ENCODE data around the gene RBSN.

The RBSN gene

DNA sequence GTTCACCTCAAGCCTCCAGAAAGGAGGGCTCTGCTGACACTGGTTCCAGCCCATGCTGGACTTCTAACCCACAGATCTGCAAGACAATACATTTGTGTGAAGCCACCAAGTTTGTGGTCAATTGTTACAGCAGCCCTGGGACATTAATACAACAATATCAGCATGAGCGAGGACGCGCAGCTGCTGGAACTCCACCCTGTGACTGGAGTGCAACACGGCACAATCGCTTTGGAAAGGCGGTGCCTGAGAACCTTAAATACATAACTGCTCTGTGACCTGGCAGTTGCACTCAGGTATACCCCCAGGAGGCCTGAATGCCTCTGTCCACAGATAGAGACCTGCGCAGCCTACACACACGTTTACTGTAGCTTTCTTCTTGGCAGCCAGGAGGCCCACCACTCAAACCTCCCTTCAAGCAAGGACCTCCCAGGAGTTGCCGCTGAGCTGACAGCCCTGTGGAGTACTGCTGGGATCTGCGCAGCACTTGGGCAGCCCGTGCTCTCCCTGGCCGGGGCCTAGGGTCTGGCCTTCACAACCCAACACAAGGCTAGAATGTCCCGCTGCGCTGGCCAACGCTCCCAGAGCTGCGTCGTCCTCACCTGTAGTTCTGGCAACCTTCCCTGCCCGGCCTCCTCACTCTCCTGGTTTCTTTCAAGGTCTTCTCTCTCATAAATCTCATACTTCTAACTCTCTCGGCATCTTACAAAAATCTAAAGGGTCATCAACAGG, 42.1 kb downstream of the RBSN start:
- ATAC-seq = no peak
- no peak for TF ChIP-seq CSRNP3 (CRISPR knock-in tag; IDR thresholded peaks at IDR 0.05)
- TF ChIP-seq PATZ1 (CRISPR knock-in tag; IDR thresholded peaks at IDR 0.05; ENCODE audit: borderline replicate concordance) = no peak
- no peak for TF ChIP-seq RARB (CRISPR knock-in tag; IDR thresholded peaks at IDR 0.05)
- no peak for TF ChIP-seq ZC3H10 (CRISPR knock-in tag; IDR thresholded peaks at IDR 0.05)
- TF ChIP-seq GLIS3 (CRISPR knock-in tag; IDR thresholded peaks at IDR 0.05) = no peak

- ATAC-seq = no peak
- TF ChIP-seq ARNTL (CRISPR knock-in tag; IDR thresholded peaks at IDR 0.05; ENCODE audit: borderline replicate concordance, low read depth) (no peak), CREB5 (CRISPR knock-in tag; IDR thresholded peaks at IDR 0.05; ENCODE audit: low read depth) (no peak)
Observed at GRCh38 chr3:15055019-15055557, 43.9 kb downstream of the RBSN start.

DNA sequence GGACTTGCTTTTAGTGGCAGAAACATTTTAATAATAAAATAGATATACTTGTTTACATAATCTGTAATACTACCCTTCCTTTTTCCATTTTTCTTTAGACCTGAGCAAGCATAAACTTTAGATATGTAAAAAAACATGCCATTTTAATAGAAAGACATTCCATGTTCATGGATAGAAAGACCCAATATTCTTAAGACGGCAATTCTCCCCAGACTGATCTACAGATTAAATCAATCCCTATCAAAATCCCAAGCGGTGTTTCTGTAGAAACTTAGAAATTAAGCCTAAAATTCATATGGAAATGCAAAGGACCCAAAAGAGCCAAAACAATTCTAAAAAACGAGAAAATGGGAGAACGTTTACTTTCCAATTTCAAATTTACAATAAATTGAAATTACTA, 45.4 kb downstream of the RBSN start:
- TF ChIP-seq ZNF70 (CRISPR knock-in tag; IDR thresholded peaks at IDR 0.05) (no peak), ISL1 (CRISPR knock-in tag; IDR thresholded peaks at IDR 0.05) (no peak), ZFP30 (CRISPR knock-in tag; IDR thresholded peaks at IDR 0.05) (no peak), TCF4 (CRISPR knock-in tag; IDR thresholded peaks at IDR 0.05; ENCODE audit: borderline replicate concordance) (no peak), CREB5 (CRISPR knock-in tag; IDR thresholded peaks at IDR 0.05; ENCODE audit: low read depth) (no peak), CSDC2 (CRISPR knock-in tag; IDR thresholded peaks at IDR 0.05) (no peak), CSRNP3 (CRISPR knock-in tag; IDR thresholded peaks at IDR 0.05) (no peak), SNAI2 (CRISPR knock-in tag; IDR thresholded peaks at IDR 0.05) (no peak), ZC3H10 (CRISPR knock-in tag; IDR thresholded peaks at IDR 0.05) (no peak), OSR1 (CRISPR knock-in tag; IDR thresholded peaks at IDR 0.05) (no peak), BACH2 (CRISPR knock-in tag; IDR thresholded peaks at IDR 0.05; ENCODE audit: borderline replicate concordance) (no peak), ZNF8 (CRISPR knock-in tag; IDR thresholded peaks at IDR 0.05) (no peak), PATZ1 (CRISPR knock-in tag; IDR thresholded peaks at IDR 0.05; ENCODE audit: borderline replicate concordance) (no peak), ESRRG (CRISPR knock-in tag; IDR thresholded peaks at IDR 0.05) (no peak), GLIS3 (CRISPR knock-in tag; IDR thresholded peaks at IDR 0.05) (no peak), TSHZ2 (CRISPR knock-in tag; IDR thresholded peaks at IDR 0.05) (no peak), RARB (CRISPR knock-in tag; IDR thresholded peaks at IDR 0.05) (no peak), PPARA (CRISPR knock-in tag; IDR thresholded peaks at IDR 0.05; ENCODE audit: borderline replicate concordance) (no peak)
- ATAC-seq = no peak
